ENCODE results near the gene LCN15. TPM values are rescaled to one million over a fixed set of nuclear protein-coding genes. Genes with fewer than 3 reads are reported as not detected.

The LCN15 gene
- total RNA-seq, 1 experiment from 2014 or later, result not detected

DNA sequence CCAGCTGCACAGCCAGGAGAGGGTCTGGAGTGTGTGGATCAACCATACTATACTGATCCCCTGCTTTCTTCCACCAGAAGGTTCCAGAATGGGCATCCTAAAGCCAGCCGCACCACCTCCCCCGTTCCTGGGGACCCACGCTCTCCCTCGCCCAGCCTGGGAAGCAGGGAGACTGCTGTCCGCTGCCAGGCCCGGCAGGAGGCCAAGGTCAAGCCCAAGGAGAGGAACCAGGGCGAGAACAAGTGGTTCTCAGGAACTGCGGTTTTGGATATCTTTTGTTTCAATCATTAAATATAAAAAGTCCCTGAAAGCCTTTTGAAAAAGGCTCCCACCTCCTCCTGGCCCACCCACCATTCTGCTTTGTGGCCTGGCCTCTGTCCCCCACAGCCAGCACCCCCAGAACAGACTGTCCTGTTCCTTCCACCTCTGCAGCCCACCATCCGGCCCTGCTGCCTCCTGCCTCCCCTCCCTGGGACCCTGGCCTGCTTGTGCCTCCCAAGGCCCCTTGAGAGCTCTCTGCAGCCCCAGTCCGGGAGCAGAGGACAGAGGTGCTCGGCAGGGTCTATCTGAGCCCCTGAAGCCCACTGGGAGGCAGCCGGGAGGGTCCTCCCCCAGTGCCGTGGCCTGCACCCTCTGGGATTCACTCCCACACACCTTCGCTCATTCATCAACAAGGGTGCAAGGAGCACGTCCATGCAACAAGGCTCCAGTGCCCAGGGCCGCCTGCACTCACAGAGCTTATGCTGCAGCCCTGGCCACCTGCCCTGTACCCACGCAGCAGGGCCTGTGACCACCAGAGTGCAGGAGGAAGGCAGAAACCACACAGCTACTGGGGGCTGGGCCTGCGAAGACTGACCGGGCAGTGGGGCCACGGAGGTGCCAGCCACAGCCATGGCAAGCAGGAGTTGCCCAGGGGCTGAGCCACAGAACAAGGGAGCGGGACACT, 15.4 kb downstream of the LCN15 start:
- no peak overlapping the region for H3K27ac ChIP-seq (ENCODE audit: low read length)
- CTCF ChIA-PET, result no interaction called here

DNA sequence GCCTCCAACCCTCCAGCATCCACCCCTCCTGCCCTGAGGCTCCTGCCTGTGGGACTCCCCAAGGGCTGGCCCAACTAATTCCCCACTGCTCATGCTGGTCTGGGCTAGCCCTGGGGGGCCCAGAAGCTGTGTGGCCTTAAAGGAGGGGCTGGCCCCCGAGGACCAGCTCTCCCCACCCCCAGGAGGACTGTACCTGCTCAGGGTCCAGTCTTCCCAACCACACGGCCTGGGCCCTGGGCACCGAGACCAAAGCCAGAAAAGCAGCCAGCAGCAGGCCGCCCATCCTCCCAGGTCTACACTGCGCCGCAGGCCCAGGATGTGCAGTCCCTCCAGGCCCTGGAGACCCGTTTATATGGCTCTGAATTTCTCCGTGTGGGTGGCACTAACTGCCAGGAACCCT, 16.1 kb downstream of the LCN15 start, which contains the start of gene LCN6:
LCN6 (minus strand) TSS at position 325 of the 400 bp plus-strand sequence; CDS start at position 283, 42 bp downstream.
- intact Hi-C loops (cut with micrococcal nuclease), result no loop called here
- Histone ChIP-seq H2AFZ (ENCODE audit: low read length) (no peak within 1 kb of the TSS), H3K36me3 (ENCODE audit: low read depth, low read length) (no peaks in the 10 kb centered on the region), H3K79me2 (ENCODE audit: low read length) (no peaks in the 10 kb centered on the region), H3K4me3 (ENCODE audit: low read length) (no peak within 1 kb of the TSS), H3K9me2 (replicated peaks; ENCODE audit: low read length) (no peaks in the 10 kb centered on the region), H3K4me2 (ENCODE audit: low read length) (no peak within 1 kb of the TSS), H3F3A (ENCODE audit: low read length, unreplicated experiment) (no peaks in the 10 kb centered on the region), H3K27me3 (ENCODE audit: low read length) (no peaks in the 10 kb centered on the region), H3K9ac (ENCODE audit: low read length) (no peak within 1 kb of the TSS), H3K4me1 (ENCODE audit: insufficient read depth, low read length) (no peaks in the 10 kb centered on the region), H3K27ac (ENCODE audit: low read length) (no peak within 1 kb of the TSS), H4K20me1 (ENCODE audit: low read length) (no peaks in the 10 kb centered on the region), H3K9me3 (ENCODE audit: low read length) (no peaks in the 10 kb centered on the region)
- POLR2A ChIA-PET (ENCODE audit: unreplicated experiment), result no interaction called here
- TF ChIP-seq, protein P1, sequence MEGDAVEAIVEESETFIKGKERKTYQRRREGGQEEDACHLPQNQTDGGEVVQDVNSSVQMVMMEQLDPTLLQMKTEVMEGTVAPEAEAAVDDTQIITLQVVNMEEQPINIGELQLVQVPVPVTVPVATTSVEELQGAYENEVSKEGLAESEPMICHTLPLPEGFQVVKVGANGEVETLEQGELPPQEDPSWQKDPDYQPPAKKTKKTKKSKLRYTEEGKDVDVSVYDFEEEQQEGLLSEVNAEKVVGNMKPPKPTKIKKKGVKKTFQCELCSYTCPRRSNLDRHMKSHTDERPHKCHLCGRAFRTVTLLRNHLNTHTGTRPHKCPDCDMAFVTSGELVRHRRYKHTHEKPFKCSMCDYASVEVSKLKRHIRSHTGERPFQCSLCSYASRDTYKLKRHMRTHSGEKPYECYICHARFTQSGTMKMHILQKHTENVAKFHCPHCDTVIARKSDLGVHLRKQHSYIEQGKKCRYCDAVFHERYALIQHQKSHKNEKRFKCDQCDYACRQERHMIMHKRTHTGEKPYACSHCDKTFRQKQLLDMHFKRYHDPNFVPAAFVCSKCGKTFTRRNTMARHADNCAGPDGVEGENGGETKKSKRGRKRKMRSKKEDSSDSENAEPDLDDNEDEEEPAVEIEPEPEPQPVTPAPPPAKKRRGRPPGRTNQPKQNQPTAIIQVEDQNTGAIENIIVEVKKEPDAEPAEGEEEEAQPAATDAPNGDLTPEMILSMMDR (conservative IDR thresholded peaks at IDR 0.05; ENCODE audit: low read depth, low read length), result no peak
- TF ChIP-seq EZH2phosphoT487 (IDR thresholded peaks at IDR 0.05; ENCODE audit: borderline replicate concordance, low read length), result no peak
- no peak for TF ChIP-seq EZH2 (IDR thresholded peaks at IDR 0.05; ENCODE audit: low read length, unreplicated experiment)
- DNase-seq (no peak), ATAC-seq (no peak)
- BruUV-seq (replicated peaks), result no TSS peak
- CTCF ChIA-PET, result no interaction called here

More for the DNA sequence above, 15.4 kb downstream of the LCN15 start:
- Histone ChIP-seq H3K9me3 (ENCODE audit: low read length) (no peaks in the 10 kb centered on the region), H3K79me2 (ENCODE audit: low read length) (no peaks in the 10 kb centered on the region), H4K20me1 (ENCODE audit: low read length) (no peaks in the 10 kb centered on the region), H3K27me3 (ENCODE audit: low read length) (no peaks in the 10 kb centered on the region), H3K36me3 (ENCODE audit: low read depth, low read length) (no peaks in the 10 kb centered on the region), H3K9me2 (replicated peaks; ENCODE audit: low read length) (no peaks in the 10 kb centered on the region), H3K4me2 (ENCODE audit: low read length) (no peak overlapping the region), H2AFZ (ENCODE audit: low read length) (no peak overlapping the region), H3K4me1 (ENCODE audit: insufficient read depth, low read length) (no peaks in the 10 kb centered on the region), H3K4me3 (ENCODE audit: low read length) (no peak overlapping the region), H3K9ac (ENCODE audit: low read length) (no peak overlapping the region), H3F3A (ENCODE audit: low read length, unreplicated experiment) (no peaks in the 10 kb centered on the region)
- TF ChIP-seq EZH2phosphoT487 (IDR thresholded peaks at IDR 0.05; ENCODE audit: borderline replicate concordance, low read length), result no peak
- TF ChIP-seq EZH2 (IDR thresholded peaks at IDR 0.05; ENCODE audit: low read length, unreplicated experiment), result no peak
- TF ChIP-seq, protein P1 (conservative IDR thresholded peaks at IDR 0.05; ENCODE audit: low read depth, low read length), result no peak
- no peak for DNase-seq
- POLR2A ChIA-PET (ENCODE audit: unreplicated experiment), result no interaction called here
- intact Hi-C loops (cut with micrococcal nuclease), result no loop called here
- ATAC-seq, result no peak
- BruUV-seq (replicated peaks), result no TSS peak

Data from PC-3 (cell line).